GM12873 (cell line): Measurements from ENCODE around the gene TRNP1.

Experiments
- TF ChIP-seq, protein P1 (sequence below): IDR thresholded peaks from 2 replicates; pipeline ENCODE4 v1.5.1; 2012; ENCODE audit warnings: low read depth, mild to moderate bottlenecking, moderate library complexity, low read length, control low read depth; ENCODE audit not compliant: insufficient read depth; ENCODE audit errors: missing control alignments

Gene TRNP1

GRCh38 chr1:26993237-26994019 lies at the start of gene TRNP1:
Gene TRNP1 (plus strand): TSS chr1:26993692. CDS start chr1:26993787, 95 bp downstream.
- TF ChIP-seq, protein P1, sequence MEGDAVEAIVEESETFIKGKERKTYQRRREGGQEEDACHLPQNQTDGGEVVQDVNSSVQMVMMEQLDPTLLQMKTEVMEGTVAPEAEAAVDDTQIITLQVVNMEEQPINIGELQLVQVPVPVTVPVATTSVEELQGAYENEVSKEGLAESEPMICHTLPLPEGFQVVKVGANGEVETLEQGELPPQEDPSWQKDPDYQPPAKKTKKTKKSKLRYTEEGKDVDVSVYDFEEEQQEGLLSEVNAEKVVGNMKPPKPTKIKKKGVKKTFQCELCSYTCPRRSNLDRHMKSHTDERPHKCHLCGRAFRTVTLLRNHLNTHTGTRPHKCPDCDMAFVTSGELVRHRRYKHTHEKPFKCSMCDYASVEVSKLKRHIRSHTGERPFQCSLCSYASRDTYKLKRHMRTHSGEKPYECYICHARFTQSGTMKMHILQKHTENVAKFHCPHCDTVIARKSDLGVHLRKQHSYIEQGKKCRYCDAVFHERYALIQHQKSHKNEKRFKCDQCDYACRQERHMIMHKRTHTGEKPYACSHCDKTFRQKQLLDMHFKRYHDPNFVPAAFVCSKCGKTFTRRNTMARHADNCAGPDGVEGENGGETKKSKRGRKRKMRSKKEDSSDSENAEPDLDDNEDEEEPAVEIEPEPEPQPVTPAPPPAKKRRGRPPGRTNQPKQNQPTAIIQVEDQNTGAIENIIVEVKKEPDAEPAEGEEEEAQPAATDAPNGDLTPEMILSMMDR, result no peak

GRCh38 chr1:26945138-26945537 lies 48.4 kb upstream of the TRNP1 start:
- TF ChIP-seq, protein P1, result no peak

DNA sequence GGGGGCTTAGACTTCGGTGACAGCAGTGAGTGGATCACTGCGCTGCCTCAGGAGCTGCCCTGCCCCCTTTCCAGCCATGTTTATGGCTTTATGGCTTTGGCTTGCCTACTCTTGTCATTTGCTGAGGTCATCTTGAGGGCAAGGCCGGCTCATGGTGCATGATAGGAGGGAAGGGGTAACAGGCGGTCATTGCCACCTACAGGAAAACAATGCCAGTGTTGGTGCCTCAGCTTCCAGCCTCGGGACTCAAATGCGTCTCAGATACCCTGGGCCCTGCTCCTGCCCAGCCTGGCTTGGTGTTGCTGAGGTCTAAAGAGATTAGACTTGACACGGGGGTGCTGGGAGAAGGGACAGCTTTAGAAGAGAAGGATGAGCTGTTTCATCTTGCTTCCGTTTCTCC lies 47.8 kb upstream of the TRNP1 start:
- TF ChIP-seq, protein P1, result no peak

- TF ChIP-seq, protein P1, result no peak
Observed at GRCh38 chr1:26946270-26946669, 47.2 kb upstream of the TRNP1 start.

DNA sequence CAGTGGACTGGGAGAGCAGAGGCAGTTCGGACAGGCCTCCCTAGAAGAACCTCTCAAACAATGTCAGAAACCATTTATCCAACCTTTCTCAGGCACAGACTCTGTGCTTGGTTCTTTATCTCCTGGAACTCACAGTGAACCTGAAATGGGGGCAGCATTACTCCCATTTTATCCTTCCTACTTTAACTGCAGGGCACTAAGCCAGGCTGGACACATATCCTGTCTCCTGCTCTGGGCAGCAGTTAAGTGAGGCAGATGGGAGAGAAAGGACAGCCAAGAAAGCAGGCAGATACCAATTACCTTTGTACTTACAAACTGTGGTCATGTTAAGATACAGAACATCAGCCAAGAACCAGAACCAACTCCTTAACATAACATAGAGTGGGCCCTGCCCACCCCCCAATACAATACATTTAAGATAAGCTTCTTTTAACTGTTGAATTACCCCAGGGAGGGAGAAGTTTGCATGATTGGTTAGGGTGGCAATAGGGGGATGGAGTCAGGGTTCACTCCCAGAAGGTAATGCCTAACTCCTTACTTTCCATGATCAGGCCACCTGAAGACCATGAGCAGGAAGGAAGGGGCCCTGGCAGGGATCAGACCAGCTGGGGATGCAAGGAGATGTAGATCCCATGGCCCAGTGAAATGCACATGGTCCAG lies 44.1 kb upstream of the TRNP1 start:
- TF ChIP-seq, protein P1, result no peak

- TF ChIP-seq, protein P1, result no peak
Observed at GRCh38 chr1:26949926-26950319, 43.6 kb upstream of the TRNP1 start.

GRCh38 chr1:26950602-26951001 lies 42.9 kb upstream of the TRNP1 start:
- TF ChIP-seq, protein P1, result no peak
